Hematopoietic multipotent progenitor cell treated with erythropoietin and hydrocortisone succinate and interleukin-3 and kit ligand, for 6 days (in vitro differentiated cells): ENCODE results near the gene PCDHGC5.

ENCODE experiments used
- DNase-seq: peaks from one replicate; pipeline ENCODE4 v3.0.0-alpha.2; 2015

PCDHGC5 gene

GRCh38 chr5:141534492-141535213 lies 45.8 kb downstream of the PCDHGC5 start:
- DNase-seq: no peak
